Activated B cell treated with CpG ODN at 0.5 μM for 24 hours (primary cell): Measurements from ENCODE around the gene SBK3. TPM values are rescaled to one million over a fixed set of nuclear protein-coding genes. Genes with fewer than 3 reads are reported as not detected.
"Not testable (repeated sequence)": the region's sequence is repeated elsewhere in the genome, so short reads cannot be mapped to it uniquely, and the experiment has no call there.

Source experiments
- ATAC-seq: fragments of 200-7000 bp; cut with Tn5 transposase; one replicate; pipeline ENCODE4 v1.10.0; 2021; ENCODE audit warnings: low read depth, mild to moderate bottlenecking, moderate library complexity
- CTCF ChIA-PET: fragments of 350-600 bp; sonication (Branson Sonifier 250); formaldehyde crosslinking; loops from one replicate; lab custom pipeline; 2021; ENCODE audit warnings: antibody characterized with exemption; lab: Charles Lee
- POLR2A ChIA-PET: fragments of 350-600 bp; sonication (Branson Sonifier 250); formaldehyde crosslinking; loops from one replicate; lab custom pipeline; 2021; ENCODE audit warnings: antibody characterized with exemption; lab: Charles Lee
- DNase-seq: peaks from one replicate; pipeline ENCODE4 v3.0.0; 2022
- H3K27ac Mint-ChIP-seq: one replicate; pipeline ENCODE4 v1.8.0; 2020; ENCODE audit warnings: mixed read lengths
- H3K27me3 Mint-ChIP-seq: one replicate; pipeline ENCODE4 v1.8.0; 2021; ENCODE audit warnings: mixed read lengths
- H3K36me3 Mint-ChIP-seq: one replicate; pipeline ENCODE4 v1.8.0; 2021; ENCODE audit warnings: low read depth, mixed read lengths
- H3K4me1 Mint-ChIP-seq: one replicate; pipeline ENCODE4 v1.8.0; 2021; ENCODE audit warnings: mixed read lengths
- H3K4me3 Mint-ChIP-seq: one replicate; pipeline ENCODE4 v1.8.0; 2020; ENCODE audit warnings: mild to moderate bottlenecking, mixed read lengths
- H3K9me3 Mint-ChIP-seq: one replicate; pipeline ENCODE4 v1.8.0; 2020; ENCODE audit warnings: mixed read lengths
- CTCF ChIP-seq: fragments of 200-600 bp; IDR thresholded peaks from one replicate; pipeline ENCODE4 v1.8.0; 2022; ENCODE audit warnings: antibody characterized with exemption, mild to moderate bottlenecking
- intact Hi-C: fragments of 100-400 bp; cut with micrococcal nuclease; formaldehyde crosslinking; loops from one replicate; pipeline ENCODE4 v1.15.1; 2024
- total RNA-seq: library from RNA; stranded (reverse); gene quantifications from 2 replicates; pipeline ENCODE4 v1.2.3, GENCODE V29; 2022

The SBK3 gene
- total RNA-seq, 1 donor from 2014 or later = not detected

GRCh38 chr19:55576746-55577145 is 31.4 kb upstream of the SBK3 start:
- TF ChIP-seq CTCF = no peak
- ATAC-seq = no peak
- no peak for DNase-seq
- CTCF ChIA-PET = no interaction called here
- POLR2A ChIA-PET = interaction anchor here (0.7 kb wide), 1 partner anchor 237 kb away, joined by 3 read pairs; the partner anchor contains the start of gene KMT5C
- Mint-ChIP-seq H3K4me3 (no peak overlapping the region), H3K36me3 (peaks cover 17% of the 10 kb centered on the region), H3K4me1 (peaks cover 16% of the 10 kb centered on the region), H3K9me3 (no peaks in the 10 kb centered on the region), H3K27ac (no peak overlapping the region), H3K27me3 (no peaks in the 10 kb centered on the region)
- intact Hi-C loops = no loop called here

GRCh38 chr19:55573929-55574328 is 28.6 kb upstream of the SBK3 start:
- POLR2A ChIA-PET = not testable (repeated sequence)

GRCh38 chr19:55569477-55569876 is 24.1 kb upstream of the SBK3 start:
- H3K27me3 Mint-ChIP-seq, H3K4me3 Mint-ChIP-seq, CTCF ChIA-PET: not testable (repeated sequence)

More at GRCh38 chr19:55573929-55574328, 28.6 kb upstream of the SBK3 start:
- H3K4me1 Mint-ChIP-seq, H3K9me3 Mint-ChIP-seq, ATAC-seq, intact Hi-C loops, H3K4me3 Mint-ChIP-seq, H3K27ac Mint-ChIP-seq, DNase-seq, H3K27me3 Mint-ChIP-seq, H3K36me3 Mint-ChIP-seq, CTCF ChIA-PET: not testable (repeated sequence)

GRCh38 chr19:55567708-55568328 is 22.5 kb upstream of the SBK3 start:
- no peaks in the 10 kb centered on the region for H3K36me3 Mint-ChIP-seq
- intact Hi-C loops = no loop called here
- DNase-seq (no peak), ATAC-seq (no peak)
- H3K4me1 Mint-ChIP-seq = no peaks in the 10 kb centered on the region
- no peak for TF ChIP-seq CTCF
- no peak overlapping the region for H3K27ac Mint-ChIP-seq
- peaks cover 5% of the 10 kb centered on the region for H3K27me3 Mint-ChIP-seq
- POLR2A ChIA-PET = no interaction called here
- no peak overlapping the region for H3K4me3 Mint-ChIP-seq
- CTCF ChIA-PET = no interaction called here
- H3K9me3 Mint-ChIP-seq = no peaks in the 10 kb centered on the region

More at GRCh38 chr19:55569477-55569876, 24.1 kb upstream of the SBK3 start:
- DNase-seq, intact Hi-C loops, H3K36me3 Mint-ChIP-seq, POLR2A ChIA-PET, H3K27ac Mint-ChIP-seq, H3K9me3 Mint-ChIP-seq, H3K4me1 Mint-ChIP-seq, ATAC-seq: not testable (repeated sequence)

GRCh38 chr19:55566823-55567222 is 21.5 kb upstream of the SBK3 start:
- POLR2A ChIA-PET = no interaction called here

More at GRCh38 chr19:55566823-55567222, 21.5 kb upstream of the SBK3 start:
- H3K4me3 Mint-ChIP-seq = no peak overlapping the region
- H3K9me3 Mint-ChIP-seq = no peaks in the 10 kb centered on the region
- no peaks in the 10 kb centered on the region for H3K36me3 Mint-ChIP-seq
- DNase-seq (no peak), ATAC-seq (no peak)
- CTCF ChIA-PET = no interaction called here
- H3K4me1 Mint-ChIP-seq = no peaks in the 10 kb centered on the region
- intact Hi-C loops = no loop called here
- TF ChIP-seq CTCF = no peak
- H3K27ac Mint-ChIP-seq = no peak overlapping the region
- H3K27me3 Mint-ChIP-seq = peaks cover 5% of the 10 kb centered on the region
